Left ventricle myocardium inferior (tissue), 1 donor: Measurements from ENCODE around the gene RBFOX2. TPM values are rescaled to one million over a fixed set of nuclear protein-coding genes. Genes with fewer than 3 reads are reported as not detected.
A peak's percentile ranks its signal among the peaks of the same experiment; 100 is the strongest.

ENCODE experiments used
- DNase-seq: peaks from one replicate; pipeline ENCODE4 v3.0.0-alpha.2; 2020
- H3K27ac ChIP-seq: fragments of 200-600 bp; replicated peaks from 2 replicates; pipeline ENCODE4 v1.8.0; 2021
- H3K27me3 ChIP-seq: fragments of 200-600 bp; 2 replicates; pipeline ENCODE4 v1.8.0; 2021; ENCODE audit warnings: low read depth
- H3K36me3 ChIP-seq: fragments of 200-600 bp; 2 replicates; pipeline ENCODE4 v1.8.0; 2021
- H3K4me1 ChIP-seq: fragments of 200-600 bp; 2 replicates; pipeline ENCODE4 v1.8.0; 2021
- H3K4me3 ChIP-seq: fragments of 200-600 bp; 2 replicates; pipeline ENCODE4 v1.8.0; 2021; ENCODE audit warnings: mild to moderate bottlenecking, moderate library complexity
- H3K9me3 ChIP-seq: fragments of 200-600 bp; replicated peaks from 2 replicates; pipeline ENCODE4 v1.8.0; 2021
- CTCF ChIP-seq: fragments of 200-600 bp; IDR thresholded peaks from 2 replicates; pipeline ENCODE4 v1.8.0; 2021; ENCODE audit warnings: antibody characterized with exemption, mild to moderate bottlenecking, borderline replicate concordance
- intact Hi-C: fragments of 100-400 bp; cut with micrococcal nuclease; formaldehyde crosslinking; loops from one replicate; pipeline ENCODE4 v1.11.0; 2022
- total RNA-seq: library from RNA; stranded (reverse); fragmentation: NEBNext Ultra II Directional; extraction: Animal tissue kit (Norgen Biotek cat#: 25700); gene quantifications from one replicate; pipeline ENCODE4 v1.2.1, GENCODE V29; 2021
- donor health status: DM: no; HTN: yes; CAD: no; lungs with severe emphysema.

The RBFOX2 gene
- total RNA-seq, 1 donor from 2014 or later: 75.4 TPM

GRCh38 chr22:35988030-35988429 is 40.6 kb downstream of the RBFOX2 start:
- no peak for DNase-seq
- H3K4me3 ChIP-seq: no peak overlapping the region
- intact Hi-C loops: no loop called here
- peaks cover 74% of the 10 kb centered on the region for H3K4me1 ChIP-seq
- H3K27me3 ChIP-seq: no peaks in the 10 kb centered on the region
- H3K36me3 ChIP-seq: no peaks in the 10 kb centered on the region
- H3K27ac ChIP-seq: no peak overlapping the region
- TF ChIP-seq CTCF: no peak
- H3K9me3 ChIP-seq: peaks cover under 1% of the 10 kb centered on the region

GRCh38 chr22:35987487-35987886 is 41.1 kb downstream of the RBFOX2 start:
- Histone ChIP-seq H3K36me3 (no peaks in the 10 kb centered on the region), H3K27ac (no peak overlapping the region), H3K4me3 (no peak overlapping the region), H3K27me3 (no peaks in the 10 kb centered on the region), H3K9me3 (no peaks in the 10 kb centered on the region), H3K4me1 (peaks cover 79% of the 10 kb centered on the region)
- no peak for DNase-seq
- intact Hi-C loops: no loop called here
- no peak for TF ChIP-seq CTCF

GRCh38 chr22:35986088-35986487 is 42.5 kb downstream of the RBFOX2 start:
- peak overlapping the region; percentile 7 for H3K27ac ChIP-seq
- no peaks in the 10 kb centered on the region for H3K36me3 ChIP-seq
- no peak overlapping the region for H3K4me3 ChIP-seq
- no peak for DNase-seq
- no peaks in the 10 kb centered on the region for H3K27me3 ChIP-seq
- TF ChIP-seq CTCF: no peak
- H3K4me1 ChIP-seq: peaks cover 73% of the 10 kb centered on the region
- H3K9me3 ChIP-seq: no peaks in the 10 kb centered on the region
- intact Hi-C loops: no loop called here

GRCh38 chr22:35985371-35985770 is 43.3 kb downstream of the RBFOX2 start:
- intact Hi-C loops: no loop called here
- H3K4me1 ChIP-seq: peaks cover 66% of the 10 kb centered on the region

DNA sequence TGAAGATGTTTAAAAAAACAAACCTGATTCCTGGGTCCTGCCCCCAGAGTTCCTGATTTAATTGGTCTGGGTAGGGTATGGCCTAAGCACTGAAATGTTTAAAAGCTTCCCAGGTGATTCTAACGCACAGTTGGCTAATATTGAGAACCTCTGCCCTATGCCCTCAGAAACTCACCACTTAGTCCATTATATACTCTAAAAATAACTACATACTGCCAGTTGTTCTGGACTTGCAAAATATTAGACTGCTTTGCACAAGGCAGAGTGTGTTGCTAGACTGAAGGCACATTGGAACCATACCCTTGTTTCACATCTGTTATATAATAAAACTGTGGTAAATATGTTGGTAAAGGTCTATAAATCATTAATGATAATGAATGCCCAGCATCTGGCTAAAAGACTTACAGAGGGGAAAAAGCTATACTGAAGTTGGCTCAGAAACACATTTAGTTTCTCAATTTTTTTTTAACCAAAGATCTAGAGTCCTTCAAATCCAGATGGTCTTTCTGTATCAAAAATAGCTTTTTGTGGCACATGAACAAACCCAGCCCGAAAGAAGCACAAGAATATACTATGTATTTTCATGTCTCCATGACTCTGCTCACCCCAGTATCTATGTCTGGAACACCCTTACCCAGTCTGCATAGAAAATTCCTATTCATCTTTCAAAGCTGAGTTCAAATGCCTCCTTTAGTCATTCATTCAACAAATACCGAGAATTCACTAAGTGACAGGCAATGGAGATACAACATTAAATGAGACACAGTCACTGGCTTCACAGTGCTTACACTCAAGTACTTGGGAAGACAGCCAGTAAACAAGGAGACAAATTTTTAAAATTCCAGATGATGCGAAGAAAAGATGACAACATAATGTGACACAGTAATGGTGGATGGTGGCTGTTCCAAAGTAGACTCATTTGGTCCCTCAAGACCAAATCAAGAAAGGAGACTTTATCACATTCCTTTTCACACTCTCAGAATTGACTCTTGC is 44.1 kb downstream of the RBFOX2 start:
- no peak for TF ChIP-seq CTCF
- no peak overlapping the region for H3K27ac ChIP-seq
- intact Hi-C loops: no loop called here
- H3K27me3 ChIP-seq: no peaks in the 10 kb centered on the region
- H3K4me1 ChIP-seq: peaks cover 58% of the 10 kb centered on the region
- H3K36me3 ChIP-seq: no peaks in the 10 kb centered on the region
- no peaks in the 10 kb centered on the region for H3K9me3 ChIP-seq
- no peak overlapping the region for H3K4me3 ChIP-seq
- DNase-seq: no peak

More at GRCh38 chr22:35985371-35985770, 43.3 kb downstream of the RBFOX2 start:
- DNase-seq: no peak
- no peaks in the 10 kb centered on the region for H3K36me3 ChIP-seq
- no peaks in the 10 kb centered on the region for H3K9me3 ChIP-seq
- H3K27ac ChIP-seq: no peak overlapping the region
- H3K4me3 ChIP-seq: no peak overlapping the region
- no peak for TF ChIP-seq CTCF
- no peaks in the 10 kb centered on the region for H3K27me3 ChIP-seq
